Measurements from ENCODE around the gene TULP4.
"Not testable (repeated sequence)": the region's sequence is repeated elsewhere in the genome, so short reads cannot be mapped to it uniquely, and the experiment has no call there.

Gene TULP4

DNA sequence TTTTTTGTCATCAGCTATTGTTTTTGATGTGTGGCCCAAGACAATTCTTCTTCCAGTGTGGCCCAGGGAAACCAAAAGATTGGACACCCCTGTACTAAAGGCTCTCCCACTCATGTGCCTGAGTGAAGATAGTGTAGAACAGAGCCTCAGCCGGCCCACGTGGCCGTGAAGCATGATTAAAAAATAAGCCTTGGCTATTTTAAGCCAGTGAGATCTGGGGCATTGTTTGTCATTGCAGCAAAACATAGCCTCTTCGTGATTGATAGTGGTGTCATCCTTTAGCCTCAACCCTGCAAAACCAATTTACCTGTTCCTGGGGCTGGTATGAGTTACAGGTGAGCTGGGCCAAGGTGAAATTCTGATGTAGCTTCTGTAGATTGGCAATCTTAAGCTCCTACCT lies 85.3 kb downstream of the TULP4 start:
- no peak for DNase-seq

DNA sequence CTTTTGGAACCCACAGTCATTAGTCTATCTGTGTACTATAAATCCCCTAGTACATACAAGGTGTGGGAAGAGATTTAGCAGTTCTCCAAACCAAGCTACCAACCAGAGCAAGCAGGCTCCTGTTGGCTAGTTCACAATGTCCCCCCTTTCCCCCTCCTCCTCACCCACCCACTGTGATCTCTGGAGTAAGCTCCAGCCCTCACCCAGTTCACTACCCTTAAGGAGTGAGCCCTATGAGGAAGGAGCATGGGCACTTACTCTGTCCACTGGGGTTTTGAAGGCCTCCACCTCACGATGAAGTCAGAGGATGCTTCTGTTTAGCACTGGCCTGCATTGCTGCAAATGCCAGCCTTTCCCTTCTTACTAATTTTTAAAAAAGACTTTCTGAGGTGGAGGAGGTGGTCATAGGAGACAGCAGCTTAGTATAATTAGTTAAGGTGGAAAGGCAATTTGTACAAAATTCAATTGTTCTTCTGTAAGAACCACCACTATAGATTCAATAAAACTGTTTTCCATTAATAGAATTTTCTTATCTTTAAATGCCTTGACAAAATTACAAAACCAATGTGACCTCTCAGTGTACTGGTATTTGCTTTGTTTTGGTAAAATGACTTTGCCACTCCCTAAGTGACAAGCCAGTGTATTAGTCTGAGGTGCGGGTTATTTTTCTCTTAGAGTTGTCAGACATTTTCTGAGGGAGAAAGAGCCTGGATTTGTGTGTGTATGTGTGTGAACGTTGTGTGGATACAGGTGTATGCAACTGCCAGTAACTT lies 86.2 kb downstream of the TULP4 start:
- no peak for DNase-seq

DNA sequence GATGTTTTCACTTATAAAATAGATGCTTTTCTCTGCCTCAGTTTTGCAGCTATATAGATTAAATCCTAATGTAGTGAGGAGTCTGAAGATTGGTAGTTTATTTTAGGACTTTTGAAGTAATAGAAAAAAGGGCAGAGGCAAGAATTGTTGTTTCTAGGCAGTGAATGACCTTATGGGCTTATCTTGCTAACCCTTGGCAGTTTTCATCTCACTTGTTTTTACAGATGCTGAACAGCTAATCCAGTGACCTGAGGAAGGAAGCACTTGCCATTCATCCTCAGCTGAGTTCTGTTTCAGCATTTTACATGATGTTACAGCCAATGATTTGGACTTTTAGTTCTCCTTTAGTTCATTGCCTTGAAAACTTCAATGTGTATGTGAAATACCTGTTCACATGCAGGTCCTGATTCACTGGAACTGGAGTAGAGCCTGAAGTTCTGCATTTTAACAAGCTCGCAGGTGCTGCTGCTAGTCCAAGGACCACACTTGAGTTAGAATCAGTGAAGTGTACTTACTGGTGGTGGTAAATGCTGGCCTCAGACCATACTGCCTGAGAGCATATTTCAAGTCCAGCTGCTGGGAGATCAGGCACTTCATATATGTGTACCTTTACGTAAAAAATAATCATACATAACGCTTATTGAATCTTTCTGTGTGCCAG lies 86.9 kb downstream of the TULP4 start:
- DNase-seq = no peak

DNA sequence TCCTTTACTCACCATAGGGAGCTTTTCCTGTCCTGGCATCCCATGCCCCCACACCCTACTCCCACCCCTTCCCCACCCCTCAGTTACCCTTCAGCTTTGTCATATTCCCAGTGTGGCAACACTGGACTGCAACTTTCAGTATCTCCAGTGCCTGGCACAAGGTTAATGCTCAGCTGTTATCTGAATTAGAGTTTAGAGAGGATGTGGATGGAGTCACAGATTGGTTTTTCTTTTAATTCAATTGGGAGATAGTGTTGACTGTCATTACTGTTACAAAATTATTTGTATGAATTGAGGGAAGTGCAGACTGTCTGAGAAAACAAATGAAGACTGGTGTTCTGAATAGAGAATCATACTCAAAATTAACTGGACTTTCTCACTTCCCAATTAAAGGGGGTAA lies 89.9 kb downstream of the TULP4 start:
- DNase-seq = no peak

DNA sequence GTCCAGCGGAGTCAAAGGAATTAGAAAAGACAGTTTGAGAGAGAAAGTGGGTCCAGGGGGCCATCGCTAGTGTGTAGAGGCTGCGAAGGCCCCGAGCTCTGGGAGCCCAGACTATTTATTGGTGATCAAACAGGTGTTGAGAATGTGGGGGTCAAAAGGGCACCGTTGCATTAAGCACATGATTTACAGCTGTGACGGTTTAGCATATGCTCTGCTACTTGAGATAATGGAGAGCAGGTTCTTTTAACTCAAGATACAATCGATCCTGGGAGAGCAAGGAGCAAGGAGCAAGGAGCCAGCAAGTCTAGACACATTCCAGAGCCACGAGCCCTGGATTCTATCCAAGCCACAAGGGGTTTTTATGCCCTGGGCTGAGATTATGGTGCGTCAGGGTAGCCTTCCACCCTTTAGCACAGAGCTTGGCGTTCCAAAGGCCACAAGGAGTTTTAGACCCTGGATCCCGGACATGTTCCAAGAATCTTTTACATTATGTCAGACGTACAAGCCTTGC lies 93.1 kb downstream of the TULP4 start:
- not testable (repeated sequence) for DNase-seq

DNA sequence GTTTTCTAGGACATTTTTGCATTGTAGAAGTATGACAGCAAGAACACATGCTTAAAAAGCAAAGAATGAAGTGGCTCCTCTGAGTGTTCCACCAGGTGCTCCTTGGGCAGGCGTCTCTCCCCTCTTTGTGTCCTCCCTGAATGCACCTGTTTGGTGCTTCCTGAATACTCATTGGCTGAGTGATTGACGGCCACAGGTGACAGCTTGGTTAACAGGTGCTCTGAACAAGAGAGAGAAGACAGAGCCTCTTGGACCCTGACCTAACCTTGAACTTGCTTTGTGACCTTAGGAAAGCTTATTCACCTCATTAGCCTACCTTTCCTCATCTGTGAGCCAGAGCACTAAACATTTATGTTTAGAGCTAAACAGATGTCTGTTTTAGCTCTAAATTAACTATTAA lies 93.7 kb downstream of the TULP4 start:
- no peak for DNase-seq

DNA sequence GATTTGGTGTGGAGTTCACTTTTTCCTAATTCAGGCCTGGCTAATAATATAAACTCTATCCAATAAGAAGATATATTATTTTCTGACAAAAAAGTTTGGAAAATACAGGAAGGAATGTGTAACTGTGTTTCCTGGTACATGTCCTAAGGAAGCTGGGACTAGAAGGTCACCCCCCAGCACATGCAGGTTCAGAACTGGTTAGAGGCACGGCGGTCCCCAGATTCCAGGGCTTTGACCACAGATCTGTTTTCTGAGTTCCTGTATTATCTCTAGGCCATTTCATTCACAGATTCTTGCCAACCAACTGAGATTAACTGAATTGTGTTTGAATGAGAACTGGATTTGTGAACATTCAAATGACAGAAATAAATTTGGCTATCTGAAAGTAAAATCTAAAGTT lies 94.5 kb downstream of the TULP4 start:
- no peak for DNase-seq

DNA sequence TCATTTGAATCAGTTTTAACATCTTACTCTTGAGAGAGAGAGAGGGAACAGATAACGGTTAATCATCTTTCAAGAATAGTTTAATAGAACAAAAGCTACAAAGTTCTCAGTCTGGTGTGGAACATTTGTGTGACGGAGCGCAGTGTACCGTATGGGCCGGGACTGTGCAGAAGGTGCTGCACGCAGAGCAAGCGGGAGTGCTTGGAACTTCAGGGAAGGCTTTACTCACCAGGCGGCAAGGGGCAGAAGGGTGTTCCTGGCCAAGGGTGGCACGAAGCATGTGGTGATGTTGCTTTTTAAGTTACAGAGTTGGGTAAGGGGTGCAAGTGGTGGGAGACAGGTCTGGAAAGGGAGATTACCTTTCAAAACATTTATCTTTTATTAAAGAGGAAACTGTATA lies 95.7 kb downstream of the TULP4 start:
- DNase-seq = no peak

DNA sequence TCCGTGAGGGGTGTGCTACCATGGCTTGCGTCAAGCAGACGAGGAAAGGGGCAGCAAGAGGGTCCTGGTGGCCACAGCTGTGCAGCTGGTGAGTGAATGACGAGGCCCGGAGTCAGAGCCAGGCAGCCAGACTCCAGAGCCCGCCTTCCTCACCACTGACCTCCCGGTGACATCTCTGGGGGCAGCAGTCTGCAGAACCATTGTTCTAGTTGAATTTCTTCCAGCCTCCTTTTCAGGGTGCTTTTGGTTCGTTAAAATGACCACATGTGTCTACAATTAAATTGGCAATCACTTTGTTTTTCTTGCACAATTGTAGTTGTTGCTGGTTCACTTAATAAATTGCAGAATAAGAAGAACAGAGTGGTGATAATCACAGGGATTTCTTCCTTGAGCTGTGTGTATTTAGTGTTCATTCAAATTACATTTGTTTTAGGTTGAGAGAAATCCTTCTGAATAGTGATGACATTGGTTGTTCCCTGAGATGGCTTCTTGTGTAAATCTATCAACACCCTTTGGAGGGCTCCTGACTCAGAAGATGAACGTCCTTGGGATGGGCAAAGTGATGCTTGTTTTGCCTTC lies 96.4 kb downstream of the TULP4 start:
- DNase-seq = no peak

DNA sequence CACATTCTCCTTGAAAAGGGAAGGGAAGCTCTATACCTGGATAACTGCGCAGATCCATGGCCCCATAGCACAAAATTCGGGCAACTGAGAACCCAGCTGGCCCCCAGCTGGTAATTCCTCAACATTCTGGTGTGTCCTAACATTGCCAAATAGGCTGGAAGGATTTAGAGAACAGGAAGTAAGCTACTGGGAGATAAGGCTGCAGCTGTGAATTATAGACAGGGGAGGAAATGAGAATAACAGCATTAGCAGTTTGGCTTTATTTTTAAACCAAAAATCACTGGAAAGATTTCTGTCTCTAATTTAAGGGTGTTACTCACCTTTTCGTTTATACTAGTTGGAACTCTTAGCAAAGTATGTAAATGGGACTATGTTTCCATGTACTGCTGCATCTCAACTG lies 97.2 kb downstream of the TULP4 start:
- DNase-seq = no peak

DNA sequence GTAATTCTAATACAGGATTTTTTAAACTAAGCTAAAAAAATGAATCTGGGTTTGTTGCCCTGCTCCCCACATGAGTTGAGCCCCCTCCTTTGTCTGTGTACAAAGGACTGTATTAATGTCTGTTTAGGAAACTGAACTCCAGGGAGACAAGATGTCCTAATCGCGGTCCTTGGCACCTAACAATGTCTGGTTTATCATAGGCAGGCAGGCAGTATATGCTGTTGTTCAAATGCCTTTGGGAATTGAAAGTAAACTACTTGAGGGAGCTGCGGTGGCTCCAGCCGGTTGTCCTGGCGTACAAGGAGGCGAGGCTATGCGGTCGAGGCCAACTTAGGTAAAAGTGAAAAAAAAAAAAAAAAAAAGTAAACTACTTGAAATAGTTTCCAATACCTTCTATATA lies 98.5 kb downstream of the TULP4 start:
- no peak for DNase-seq

DNA sequence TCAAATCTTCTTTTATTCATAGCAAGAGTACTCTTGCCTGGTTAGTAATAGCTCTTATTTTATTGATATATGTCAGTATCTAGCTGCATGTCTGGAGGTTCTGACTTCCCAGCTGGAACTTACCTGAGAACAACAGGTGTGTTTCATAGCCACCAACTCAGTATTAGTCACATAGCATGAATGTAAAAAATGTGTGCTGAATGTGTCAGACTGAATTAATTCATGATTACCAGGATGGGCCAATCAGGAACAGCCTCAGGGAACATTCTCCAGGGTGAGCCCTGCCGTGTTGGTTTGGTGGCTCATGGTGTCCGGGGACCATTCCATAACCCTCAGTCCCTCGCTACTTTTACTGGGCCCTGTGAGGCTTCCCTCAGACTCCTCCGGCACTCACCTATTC lies 99.7 kb downstream of the TULP4 start:
- DNase-seq = no peak

DNA sequence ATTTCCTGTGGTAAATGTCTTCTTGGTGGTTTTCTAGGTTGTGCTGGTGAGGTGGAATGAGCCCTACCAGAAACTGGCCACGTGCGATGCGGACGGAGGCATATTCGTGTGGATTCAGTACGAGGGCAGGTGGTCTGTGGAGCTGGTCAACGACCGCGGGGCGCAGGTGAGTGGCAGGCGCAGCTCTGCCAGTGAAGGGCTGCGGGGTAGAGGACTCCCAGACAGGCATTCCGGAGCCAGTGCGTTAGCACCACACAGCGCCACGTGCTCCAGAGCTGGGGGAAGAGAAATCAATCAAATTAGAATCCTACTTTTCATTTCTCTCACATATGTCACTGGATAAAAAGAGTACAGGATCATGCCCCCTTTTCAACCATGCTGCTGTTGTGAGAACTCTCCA lies 100.8 kb downstream of the TULP4 start:
- no peak for DNase-seq

DNA sequence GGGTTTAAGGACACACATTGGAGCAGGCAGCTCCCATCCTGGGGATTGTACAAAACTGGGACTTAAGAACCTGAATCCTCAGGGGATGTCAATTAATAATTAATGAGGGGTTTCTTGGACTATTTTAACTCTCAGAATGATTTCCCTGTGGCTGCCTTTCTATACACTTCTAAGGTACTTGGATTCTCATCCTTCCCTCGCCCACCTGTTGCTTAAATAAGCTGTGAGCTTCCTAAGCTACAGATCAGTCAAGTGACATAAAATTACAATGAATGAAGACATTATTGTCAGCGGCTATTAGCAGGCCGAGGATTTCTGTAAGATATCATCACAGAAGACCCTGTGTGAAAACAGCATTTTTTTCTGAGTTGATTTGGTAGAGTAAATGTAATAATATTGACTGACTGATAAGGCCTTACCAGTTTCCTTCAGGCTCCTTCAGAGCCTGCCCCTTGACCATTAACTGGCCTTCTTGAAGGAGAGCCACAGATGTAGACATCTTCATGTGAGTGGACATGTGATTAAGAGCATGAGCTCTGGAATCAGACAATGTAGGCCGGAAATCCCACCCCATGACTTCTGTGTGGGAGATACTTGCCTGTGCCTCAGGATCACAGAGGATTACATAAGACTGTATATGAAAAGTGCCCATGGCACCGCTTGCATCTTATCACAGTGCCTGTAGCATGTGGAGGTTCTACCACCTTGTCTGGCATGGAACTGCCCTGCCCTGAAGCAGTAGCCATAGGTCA lies 101.7 kb downstream of the TULP4 start:
- no peak for DNase-seq

DNA sequence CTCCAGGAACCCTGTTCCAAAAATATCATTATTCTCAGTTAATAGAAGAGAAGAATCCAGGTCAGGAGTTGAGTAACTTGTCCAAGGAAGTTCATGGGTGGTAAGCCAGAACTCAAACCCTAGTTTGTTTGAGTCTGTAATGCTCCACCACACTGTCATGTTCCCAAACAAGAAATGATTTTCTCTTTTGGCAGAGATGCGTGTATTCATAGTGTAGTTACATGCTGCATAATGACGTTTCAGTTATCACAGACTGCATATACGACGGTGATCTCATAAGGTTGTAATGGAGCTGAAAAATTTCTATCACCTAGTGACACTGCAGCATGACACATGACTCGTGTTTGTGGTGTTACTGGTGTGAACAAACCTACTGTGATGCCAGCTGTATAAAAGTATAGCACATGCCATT lies 102.6 kb downstream of the TULP4 start:
- DNase-seq = no peak

DNA sequence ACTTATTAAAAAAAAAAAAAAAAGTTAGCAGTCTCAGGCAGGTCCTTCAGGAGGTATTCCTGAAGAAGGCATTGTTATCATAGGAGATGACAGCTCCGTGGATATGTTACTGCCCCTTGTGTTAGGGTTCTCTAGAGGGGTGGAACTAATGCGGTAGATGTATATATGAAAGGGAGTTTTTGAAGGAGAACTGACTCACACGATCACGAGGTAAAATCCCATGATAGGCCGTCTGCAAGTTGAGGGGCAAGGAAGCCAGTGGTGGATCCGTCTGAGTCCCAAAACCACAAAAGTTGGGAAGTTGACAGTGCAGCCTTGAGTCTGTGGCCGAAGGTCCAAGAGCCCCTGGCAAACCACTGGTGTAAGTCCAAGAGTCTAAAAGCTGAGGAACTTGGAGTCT lies 103.4 kb downstream of the TULP4 start:
- DNase-seq = no peak

DNA sequence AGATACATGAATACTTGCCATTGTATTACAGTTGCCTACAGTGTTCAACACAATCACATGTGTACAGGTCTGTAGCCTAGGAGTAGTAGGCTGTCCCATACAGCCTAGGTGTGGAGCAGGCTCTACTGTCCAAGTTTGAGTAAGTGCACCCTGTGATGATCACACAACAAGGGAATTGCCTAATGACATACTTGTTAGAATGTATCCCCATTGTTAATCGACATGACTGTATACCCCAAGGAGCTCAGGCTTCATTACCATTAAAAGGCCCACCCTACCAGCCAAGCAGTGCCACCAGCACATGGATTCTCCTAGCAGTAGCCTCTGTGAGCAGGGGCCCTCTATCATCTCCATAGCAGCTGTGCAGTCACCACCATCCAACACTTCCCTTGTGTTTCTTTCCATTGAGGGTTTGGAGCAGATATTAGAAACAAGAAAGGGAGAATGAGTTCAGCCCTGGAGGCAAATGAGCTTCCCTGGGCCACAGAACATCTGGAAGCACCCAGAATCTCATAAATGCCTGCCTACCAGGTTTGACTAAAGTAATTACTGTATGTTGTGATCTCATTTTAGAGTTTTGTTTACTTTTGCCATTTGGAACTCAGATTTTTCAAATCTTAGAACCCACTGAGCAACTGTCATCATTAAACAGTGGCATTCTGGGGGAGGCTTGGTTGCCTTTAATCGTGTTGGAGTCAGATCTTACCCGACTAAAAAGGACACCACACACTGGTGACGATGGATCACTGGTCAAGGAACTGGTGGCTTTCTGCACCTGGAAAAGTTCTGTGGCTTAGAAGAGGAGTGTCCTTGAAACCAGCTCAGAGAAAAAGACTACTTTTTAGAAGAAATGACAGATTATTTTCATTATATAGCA lies 104.9 kb downstream of the TULP4 start:
- no peak for DNase-seq

DNA sequence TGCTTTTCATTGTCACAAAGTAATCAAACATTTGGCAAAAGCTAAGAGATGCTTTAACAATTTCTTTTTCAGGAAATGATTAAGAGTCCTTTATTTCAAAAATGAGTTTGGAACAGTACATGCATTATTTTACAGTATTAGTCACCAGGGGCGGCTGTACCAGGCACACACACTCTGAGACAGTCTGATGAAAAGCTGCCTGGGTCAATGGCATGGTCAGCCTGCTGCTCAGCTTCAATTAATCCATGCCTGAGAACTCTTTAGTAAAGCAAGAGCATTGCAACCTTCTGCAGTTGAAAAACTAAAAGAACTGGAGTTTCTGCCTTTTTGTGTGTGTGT lies 105.5 kb downstream of the TULP4 start:
- no peak for DNase-seq

DNA sequence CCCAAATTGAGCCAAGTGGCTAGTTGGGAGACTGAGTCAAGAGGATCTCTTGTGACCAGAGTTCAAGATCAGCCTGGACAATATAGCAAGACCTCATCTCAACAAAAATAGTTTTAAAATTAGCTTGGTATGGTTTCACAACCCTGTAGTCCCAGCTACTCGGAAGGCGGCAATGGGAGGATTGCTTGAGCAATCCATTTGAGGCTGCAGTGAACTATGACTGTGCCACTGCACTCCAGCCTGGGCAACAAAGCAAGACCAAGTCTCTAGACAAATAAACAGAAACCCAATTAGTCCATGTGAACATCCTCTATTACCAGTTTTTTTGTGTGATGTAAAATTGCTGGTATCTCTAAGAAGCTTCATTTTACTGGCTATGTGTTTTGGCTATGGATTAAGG lies 106.2 kb downstream of the TULP4 start:
- no peak for DNase-seq

DNA sequence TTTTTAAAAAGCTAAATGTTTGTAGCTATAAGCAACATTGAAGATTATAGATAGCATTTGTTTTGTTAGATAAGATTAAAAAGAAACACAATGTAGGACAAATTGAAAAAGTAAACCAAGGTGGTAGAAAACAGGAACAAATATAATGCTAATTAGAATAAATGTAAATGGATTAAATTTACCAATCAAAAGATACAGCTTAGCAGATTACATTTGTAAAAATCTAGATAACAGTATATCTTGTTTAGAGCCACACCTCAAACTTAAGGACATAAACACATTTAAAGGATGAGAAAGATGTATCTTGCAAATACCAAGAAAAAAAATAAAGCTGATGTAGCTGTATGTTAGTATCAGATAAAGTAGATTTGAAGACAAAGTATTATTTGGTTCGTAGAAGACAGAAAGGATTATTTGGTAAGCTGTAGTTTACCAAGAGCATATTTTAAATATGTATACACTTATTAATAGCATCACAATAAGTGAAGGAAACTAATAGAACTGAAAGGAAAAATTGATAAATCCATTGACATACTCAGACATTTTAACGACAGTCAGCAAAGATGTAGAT lies 107.2 kb downstream of the TULP4 start:
- DNase-seq = no peak

DNA sequence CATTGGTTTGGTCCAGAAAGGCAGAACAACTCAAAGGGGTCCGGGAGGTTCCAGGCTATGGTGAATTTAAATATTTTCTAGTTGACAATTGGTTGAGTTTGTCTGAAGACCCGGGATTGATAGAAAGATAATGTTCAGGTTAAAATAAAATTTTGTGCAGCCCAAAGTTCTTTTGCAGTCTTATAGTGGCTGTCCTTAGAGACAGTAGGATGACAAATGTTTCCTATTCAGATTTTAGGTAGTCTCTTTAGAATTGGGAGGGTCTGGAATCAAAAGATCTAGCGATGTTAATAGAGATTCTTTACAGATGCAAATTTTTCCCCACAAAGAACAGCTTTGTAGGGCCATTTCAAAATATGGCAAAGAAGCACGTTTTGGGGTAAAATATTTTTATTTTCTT lies 109.1 kb downstream of the TULP4 start:
- no peak for DNase-seq

DNA sequence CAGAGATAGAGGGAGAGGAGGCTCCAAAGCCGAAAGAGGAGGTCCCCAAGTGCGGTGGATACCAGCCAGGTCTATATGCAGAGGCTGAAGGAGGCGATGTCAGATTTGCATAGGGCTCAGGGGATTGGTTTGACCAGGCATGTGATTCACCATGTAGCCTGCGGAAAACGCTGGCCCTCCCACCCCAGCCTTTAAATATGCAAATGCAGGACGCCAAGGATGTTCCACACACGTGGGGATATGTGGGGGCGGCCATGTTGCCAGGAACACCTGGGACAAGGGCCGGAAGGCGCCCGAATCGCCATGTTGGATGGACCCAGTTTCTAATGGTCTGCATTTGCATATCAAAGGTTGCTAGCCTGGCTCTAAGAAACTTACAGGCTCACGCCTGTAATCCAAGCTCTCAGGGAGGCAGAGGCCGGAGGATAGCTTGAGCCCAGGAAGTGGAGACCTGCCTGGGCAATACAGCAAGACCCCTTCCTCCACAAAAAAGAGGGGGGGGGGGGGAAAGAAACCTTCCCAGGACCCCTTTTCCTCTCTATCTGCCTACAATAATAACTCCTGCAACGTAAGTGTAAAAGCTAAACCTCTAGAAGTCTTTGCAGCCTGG lies 110.5 kb downstream of the TULP4 start:
- no peak for DNase-seq

All from NCI-H1436 (cell line).